CD14-positive monocyte (primary cell): ENCODE data around the gene DHRS12. TPM values are rescaled to one million over a fixed set of nuclear protein-coding genes. Genes with fewer than 3 reads are reported as not detected.

Source experiments
- DNase-seq, 3 donors: peaks; one replicate each; pipeline ENCODE4 v3.0.0-alpha.2; 2011 to 2022
- H2AFZ ChIP-seq: 2 replicates; pipeline ENCODE4 v1.6.0; 2012; ENCODE audit warnings: mild to moderate bottlenecking, low read depth, low read length, inconsistent platforms; ENCODE audit not compliant: insufficient read depth, poor library complexity, severe bottlenecking
- H3K27ac ChIP-seq, 2 donors: 1 replicate in 1 of 2; 2 replicates in 1 of 2; pipeline ENCODE4 v1.5.1; 2012 to 2013; ENCODE audit warnings: low read length in 2 of 2, control low read depth in 1 of 2, inconsistent platforms in 1 of 2, low read depth in 1 of 2, mild to moderate bottlenecking in 1 of 2
- H3K27me3 ChIP-seq, 2 donors: one replicate each; pipeline versions ENCODE4 v1.6.0 to v1.6.1; 2011 to 2013; ENCODE audit warnings: low read length in 2 of 2; ENCODE audit not compliant: control insufficient read depth in 2 of 2, insufficient read depth in 2 of 2
- H3K36me3 ChIP-seq, 2 donors: replicated peaks in 1 of 2; 1 replicate in 1 of 2; 2 replicates in 1 of 2; pipeline versions ENCODE4 v1.5.1 to v1.6.1; 2012 to 2013; ENCODE audit warnings: low read length in 2 of 2, control low read depth in 1 of 2, inconsistent platforms in 1 of 2, mild to moderate bottlenecking in 1 of 2; ENCODE audit not compliant: insufficient read depth in 2 of 2, control insufficient read depth in 1 of 2
- H3K4me1 ChIP-seq, 2 donors: 1 replicate in 1 of 2; 2 replicates in 1 of 2; pipeline versions ENCODE4 v1.5.1 to v1.6.1; 2012 to 2013; ENCODE audit warnings: low read length in 2 of 2, control low read depth in 1 of 2, inconsistent platforms in 1 of 2, mild to moderate bottlenecking in 1 of 2, moderate library complexity in 1 of 2; ENCODE audit not compliant: insufficient read depth in 2 of 2, control insufficient read depth in 1 of 2
- H3K4me2 ChIP-seq: replicated peaks from 2 replicates; pipeline ENCODE3; 2012; ENCODE audit warnings: low read length, moderate library complexity, mild to moderate bottlenecking; ENCODE audit not compliant: poor library complexity, severe bottlenecking; ENCODE audit errors: extremely low read depth
- H3K4me3 ChIP-seq, 3 experiments: fragments of 200-600 bp in 1 of 3; sonication (generic) in 1 of 3; replicated peaks in 1 of 3; 1 replicate in 2 of 3; 2 replicates in 1 of 3; pipeline ENCODE4 v1.5.1; 2011 to 2013; ENCODE audit warnings: low read length in 3 of 3, mild to moderate bottlenecking in 3 of 3, control low read depth in 2 of 3, low read depth in 2 of 3, inconsistent platforms in 1 of 3, moderate library complexity in 1 of 3
- H3K79me2 ChIP-seq: 2 replicates; pipeline ENCODE4 v1.6.0; 2012; ENCODE audit warnings: mild to moderate bottlenecking, control low read depth, inconsistent platforms, low read length, moderate library complexity; ENCODE audit not compliant: insufficient read depth
- H3K9ac ChIP-seq: 2 replicates; pipeline ENCODE4 v1.6.0; 2017; ENCODE audit warnings: low read length, mild to moderate bottlenecking; ENCODE audit not compliant: insufficient read depth, poor library complexity, severe bottlenecking
- H3K9me3 ChIP-seq, 2 donors: replicated peaks in 1 of 2; 1 replicate in 1 of 2; 2 replicates in 1 of 2; pipeline versions ENCODE4 v1.5.1 to v1.6.1; 2012 to 2013; ENCODE audit warnings: low read length in 2 of 2, control low read depth in 1 of 2; ENCODE audit not compliant: control insufficient read depth in 1 of 2, insufficient read depth in 1 of 2
- H4K20me1 ChIP-seq: 2 replicates; pipeline ENCODE4 v1.6.0; 2012; ENCODE audit warnings: mild to moderate bottlenecking, low read length, control low read depth, moderate library complexity; ENCODE audit not compliant: insufficient read depth
- H3K27ac Mint-ChIP-seq, 7 donors: one replicate each; pipeline ENCODE4 v1.8.0; 2020; ENCODE audit warnings: mild to moderate bottlenecking in 7 of 7, mixed read lengths in 7 of 7, moderate library complexity in 6 of 7, inconsistent platforms in 2 of 7
- H3K27me3 Mint-ChIP-seq, 3 donors: one replicate each; pipeline ENCODE4 v1.8.0; 2021 to 2022; ENCODE audit warnings: low read depth in 3 of 3, mild to moderate bottlenecking in 3 of 3, mixed read lengths in 3 of 3, moderate library complexity in 3 of 3, inconsistent platforms in 1 of 3
- H3K36me3 Mint-ChIP-seq, 2 donors: one replicate each; pipeline ENCODE4 v1.8.0; 2020; ENCODE audit warnings: mixed read lengths in 2 of 2, inconsistent platforms in 1 of 2, mild to moderate bottlenecking in 1 of 2
- H3K4me1 Mint-ChIP-seq: one replicate; pipeline ENCODE4 v1.8.0; 2020; ENCODE audit warnings: mild to moderate bottlenecking, mixed read lengths
- H3K4me3 Mint-ChIP-seq, 2 donors: one replicate each; pipeline ENCODE4 v1.8.0; 2020; ENCODE audit warnings: mild to moderate bottlenecking in 2 of 2, mixed read lengths in 2 of 2, moderate library complexity in 1 of 2
- H3K9me3 Mint-ChIP-seq, 7 donors: one replicate each; pipeline ENCODE4 v1.8.0; 2020 to 2022; ENCODE audit warnings: mixed read lengths in 7 of 7, mild to moderate bottlenecking in 6 of 7, moderate library complexity in 6 of 7, inconsistent platforms in 2 of 7
- WGBS: methylation state at CpG from one replicate; pipeline ENCODE4 v1.1.5; 2013; ENCODE audit warnings: missing lambda C conversion rate; ENCODE audit not compliant: insufficient coverage; 5-methylcytosine and 5-hydroxymethylcytosine counted together
- intact Hi-C, 2 donors: fragments of 100-400 bp; cut with micrococcal nuclease; formaldehyde crosslinking; loops; one replicate each; pipeline versions ENCODE4 v1.15.0 to v1.15.1; 2023
- polyA plus RNA-seq, 3 donors: library from polyadenylated mRNA; depleted of rRNA in 1 of 3; unstranded in 2 of 3; stranded (reverse) in 1 of 3; fragments of 300-500 nt in 2 of 3; fragments of >200 nt in 1 of 3; fragmentation: Illumina TruSeq in 2 of 3; gene quantifications; 1 replicate in 2 of 3; 2 replicates in 1 of 3; pipeline ENCODE4 v1.2.3, GENCODE V29; 2012 to 2021
- TF ChIP-seq, protein P1 (sequence below): fragments of 200-600 bp; IDR thresholded peaks from one replicate; pipeline ENCODE4 v1.8.0; 2022; ENCODE audit warnings: antibody characterized with exemption, mild to moderate bottlenecking

The DHRS12 gene
- polyA plus RNA-seq, 3 donors, result 7.6 to 20.2 (median 20.0) TPM

DNA sequence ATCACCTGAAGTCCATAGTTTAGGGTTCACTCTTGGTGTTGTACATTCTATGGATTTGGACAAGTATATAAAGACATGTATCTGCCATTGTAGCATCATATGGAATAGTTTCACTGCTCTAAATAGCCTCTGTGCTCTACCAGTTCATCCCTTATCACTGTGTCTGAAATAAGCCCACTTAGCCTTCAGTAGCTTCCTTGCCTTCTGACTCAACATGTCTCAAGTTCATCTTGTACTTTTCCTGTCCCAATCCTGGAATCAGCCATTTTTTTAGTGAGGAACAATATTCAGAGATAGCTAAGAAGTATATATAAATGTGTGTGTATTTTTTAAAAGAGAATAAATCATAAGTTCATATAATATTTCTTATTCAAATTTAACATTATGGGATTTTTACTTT lies 79.2 kb downstream of the DHRS12 start:
- Mint-ChIP-seq H3K27ac (peak overlapping the region in 3 of 7 donors; percentile 17 to 64 (median 56)), H3K9me3 (no peaks in the 10 kb centered on the region), H3K4me1 (no peaks in the 10 kb centered on the region), H3K4me3 (no peak overlapping the region), H3K27me3 (no peaks in the 10 kb centered on the region), H3K36me3 (peaks cover 40 to 47% of the 10 kb centered on the region in 2 donors)
- Histone ChIP-seq H4K20me1 (peaks cover 20% of the 10 kb centered on the region), H3K79me2 (peaks cover 48% of the 10 kb centered on the region), H3K36me3 (peaks cover 48 to 73% of the 10 kb centered on the region in 2 donors), H3K4me2 (no peak overlapping the region), H3K4me3 (no peak overlapping the region), H3K27ac (no peak overlapping the region), H3K9ac (no peak overlapping the region), H3K4me1 (peaks cover 6 to 9% of the 10 kb centered on the region in 2 donors), H2AFZ (no peak overlapping the region), H3K9me3 (no peaks in the 10 kb centered on the region), H3K27me3 (no peaks in the 10 kb centered on the region)
- intact Hi-C loops, result loop anchor here in 1 of 2 donors (5.0 to 10.0 kb wide), 2 partner anchors 140 to 272 kb away; partner anchors contain the start of genes INTS6 and WDFY2
- DNase-seq, result no peak
- TF ChIP-seq, protein P1, sequence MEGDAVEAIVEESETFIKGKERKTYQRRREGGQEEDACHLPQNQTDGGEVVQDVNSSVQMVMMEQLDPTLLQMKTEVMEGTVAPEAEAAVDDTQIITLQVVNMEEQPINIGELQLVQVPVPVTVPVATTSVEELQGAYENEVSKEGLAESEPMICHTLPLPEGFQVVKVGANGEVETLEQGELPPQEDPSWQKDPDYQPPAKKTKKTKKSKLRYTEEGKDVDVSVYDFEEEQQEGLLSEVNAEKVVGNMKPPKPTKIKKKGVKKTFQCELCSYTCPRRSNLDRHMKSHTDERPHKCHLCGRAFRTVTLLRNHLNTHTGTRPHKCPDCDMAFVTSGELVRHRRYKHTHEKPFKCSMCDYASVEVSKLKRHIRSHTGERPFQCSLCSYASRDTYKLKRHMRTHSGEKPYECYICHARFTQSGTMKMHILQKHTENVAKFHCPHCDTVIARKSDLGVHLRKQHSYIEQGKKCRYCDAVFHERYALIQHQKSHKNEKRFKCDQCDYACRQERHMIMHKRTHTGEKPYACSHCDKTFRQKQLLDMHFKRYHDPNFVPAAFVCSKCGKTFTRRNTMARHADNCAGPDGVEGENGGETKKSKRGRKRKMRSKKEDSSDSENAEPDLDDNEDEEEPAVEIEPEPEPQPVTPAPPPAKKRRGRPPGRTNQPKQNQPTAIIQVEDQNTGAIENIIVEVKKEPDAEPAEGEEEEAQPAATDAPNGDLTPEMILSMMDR, result no peak

DNA sequence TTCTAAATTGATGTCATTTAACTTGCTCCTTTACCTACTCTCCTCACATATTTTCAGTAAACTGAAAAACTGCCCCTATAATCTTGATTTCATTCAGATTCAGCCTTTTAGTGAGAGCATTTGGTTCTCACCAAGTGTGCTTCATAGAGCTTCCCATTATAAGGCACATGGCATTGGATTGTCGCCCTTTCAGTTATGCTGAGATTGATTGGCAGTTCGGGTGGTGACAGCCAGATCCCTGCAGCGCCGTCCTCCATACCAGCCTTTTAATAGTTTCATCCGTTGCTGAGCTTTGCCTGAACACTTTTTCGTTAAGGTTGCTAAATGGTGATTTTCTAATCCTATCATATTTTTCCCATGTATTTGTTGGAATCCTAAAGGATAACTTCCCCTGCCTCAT lies 80.4 kb downstream of the DHRS12 start:
- Mint-ChIP-seq H3K27ac (peak overlapping the region in 3 of 7 donors; percentile 1 to 32 (median 9)), H3K4me3 (no peak overlapping the region), H3K36me3 (peaks cover 50 to 59% of the 10 kb centered on the region in 2 donors), H3K4me1 (no peaks in the 10 kb centered on the region), H3K9me3 (no peaks in the 10 kb centered on the region), H3K27me3 (no peaks in the 10 kb centered on the region)
- Histone ChIP-seq H3K79me2 (peaks cover 51% of the 10 kb centered on the region), H3K4me1 (peaks cover under 1 to 5% of the 10 kb centered on the region in 2 donors), H3K9ac (no peak overlapping the region), H3K9me3 (no peaks in the 10 kb centered on the region), H3K36me3 (peaks cover 55 to 73% of the 10 kb centered on the region in 2 donors), H2AFZ (no peak overlapping the region), H3K27ac (no peak overlapping the region), H4K20me1 (peaks cover 27% of the 10 kb centered on the region), H3K27me3 (no peaks in the 10 kb centered on the region), H3K4me3 (no peak overlapping the region), H3K4me2 (no peak overlapping the region)
- intact Hi-C loops, result loop anchor here in 1 of 2 donors (5.0 to 10.0 kb wide), 2 partner anchors 139 to 271 kb away; partner anchors contain the start of genes INTS6 and WDFY2
- TF ChIP-seq, protein P1, result no peak
- 100% methylated on average over 1 of the region's 6 CpGs for WGBS
- no peak for DNase-seq
